Right renal pelvis (tissue), 4 donors: ENCODE data around the gene ACSL4. TPM values are rescaled to one million over a fixed set of nuclear protein-coding genes. Genes with fewer than 3 reads are reported as not detected.
A peak's percentile ranks its signal among the peaks of the same experiment; 100 is the strongest.
"Not testable (repeated sequence)": the region's sequence is repeated elsewhere in the genome, so short reads cannot be mapped to it uniquely, and the experiment has no call there.

Experiments used
- DNase-seq, 4 donors: peaks; one replicate each; pipeline ENCODE4 v3.0.0-alpha.2; 2013; ENCODE audit warnings: low read depth in 4 of 4, low spot score in 3 of 4, missing footprints in 1 of 4
- polyA plus RNA-seq, 4 donors: library from polyadenylated mRNA; unstranded; fragments of 120-200 nt; gene quantifications; one replicate each; pipeline ENCODE4 v1.2.1, GENCODE V29; 2013; ENCODE audit not compliant: insufficient read length in 4 of 4

Gene ACSL4
- polyA plus RNA-seq, result 10 to 100 TPM; 51.2 to 75.8 (median 65.2) TPM

- DNase-seq, result peak; percentile 65 to 72 (median 68)
These were observed at the start of gene ACSL4 for GRCh38 chrX:109732807-109733612. Gene ACSL4, minus strand, starts transcription at chrX:109733257. Its CDS starts 49,894 bp downstream, at chrX:109683363.

GRCh38 chrX:109777749-109778148, 44.7 kb upstream of the ACSL4 start:
- no peak for DNase-seq

GRCh38 chrX:109776986-109777385, 43.9 kb upstream of the ACSL4 start:
- no peak for DNase-seq

GRCh38 chrX:109776432-109776831, 43.4 kb upstream of the ACSL4 start:
- no peak for DNase-seq

- DNase-seq, result no peak
These were observed 42.3 kb upstream of the ACSL4 start for GRCh38 chrX:109775386-109775785.

- no peak for DNase-seq
These were observed 41.6 kb upstream of the ACSL4 start for GRCh38 chrX:109774706-109775105.

- DNase-seq, result no peak
These were observed 41.1 kb upstream of the ACSL4 start for GRCh38 chrX:109774136-109774535.

- DNase-seq, result no peak
These were observed 40.3 kb upstream of the ACSL4 start for GRCh38 chrX:109773374-109773773.

- DNase-seq, result no peak
These were observed 37.7 kb upstream of the ACSL4 start for GRCh38 chrX:109770780-109771179.

GRCh38 chrX:109760922-109761250, 27.8 kb upstream of the ACSL4 start:
- DNase-seq, result no peak

- DNase-seq, result no peak
These were observed 27.3 kb upstream of the ACSL4 start for GRCh38 chrX:109760209-109760921.

GRCh38 chrX:109753256-109753655, 20.2 kb upstream of the ACSL4 start:
- DNase-seq, result no peak

- no peak for DNase-seq
These were observed 18.6 kb upstream of the ACSL4 start for GRCh38 chrX:109751698-109752097.

- DNase-seq, result no peak
These were observed 16.1 kb upstream of the ACSL4 start for GRCh38 chrX:109749207-109749606.

GRCh38 chrX:109747681-109748080, 14.6 kb upstream of the ACSL4 start:
- DNase-seq, result no peak

GRCh38 chrX:109742722-109743121, 9.7 kb upstream of the ACSL4 start:
- DNase-seq, result no peak

- DNase-seq, result not testable (repeated sequence)
These were observed 7.8 kb upstream of the ACSL4 start for GRCh38 chrX:109740896-109741295.

GRCh38 chrX:109740433-109740809, 7.4 kb upstream of the ACSL4 start:
- DNase-seq, result no peak

GRCh38 chrX:109739625-109740432, 6.8 kb upstream of the ACSL4 start:
- DNase-seq, result no peak

GRCh38 chrX:109735202-109735744, 2.2 kb upstream of the ACSL4 start:
- no peak for DNase-seq

- DNase-seq, result no peak
These were observed 591 bp upstream of the ACSL4 start for GRCh38 chrX:109733613-109734083.
